Measurements from ENCODE around the gene ELOVL7. TPM values are rescaled to one million over a fixed set of nuclear protein-coding genes. Genes with fewer than 3 reads are reported as not detected.

The ELOVL7 gene
- total RNA-seq, 2 experiments from 2014 or later = not detected

- no peaks in the 10 kb centered on the region for H3K36me3 ChIP-seq (ENCODE audit: insufficient read depth, low read length)
- H3K27ac Mint-ChIP-seq = no peak overlapping the region
- no peak for ATAC-seq (ENCODE audit: poor library complexity)
- ChIA-PET CTCF (no interaction called here), POLR2A (no interaction called here)
- DNase-seq = no peak
- H3K27me3 ChIP-seq (ENCODE audit: control insufficient read depth in 1 of 2, insufficient read depth in 2 of 2, low read length in 2 of 2) = no peaks in the 10 kb centered on the region
- no peak overlapping the region for H3K27ac ChIP-seq (ENCODE audit: low read depth in 1 of 2, low read length in 2 of 2)
- H3K4me3 Mint-ChIP-seq = no peak overlapping the region
- H3K4me1 Mint-ChIP-seq (ENCODE audit: low read depth) = no peaks in the 10 kb centered on the region
- no peak for TF ChIP-seq CTCF (IDR thresholded peaks at IDR 0.05)
- no peak overlapping the region for H3K4me3 ChIP-seq (ENCODE audit: low read length)
- intact Hi-C loops (cut with DNase I, micrococcal nuclease) = no loop called here
- peaks cover 0 to 5% of the 10 kb centered on the region in 2 experiments for H3K9me3 ChIP-seq (ENCODE audit: control insufficient read depth in 1 of 2, insufficient read depth in 1 of 2, low read length in 2 of 2)
- H3K27me3 Mint-ChIP-seq = peaks cover 7% of the 10 kb centered on the region
- no peaks in the 10 kb centered on the region for H3K4me1 ChIP-seq (ENCODE audit: insufficient read depth, low read length)
- no peaks in the 10 kb centered on the region for H3K9me3 Mint-ChIP-seq
- no peaks in the 10 kb centered on the region for H3K36me3 Mint-ChIP-seq (ENCODE audit: low read depth)
Measured at GRCh38 chr5:60814498-60814897, 29.6 kb downstream of the ELOVL7 start.

DNA sequence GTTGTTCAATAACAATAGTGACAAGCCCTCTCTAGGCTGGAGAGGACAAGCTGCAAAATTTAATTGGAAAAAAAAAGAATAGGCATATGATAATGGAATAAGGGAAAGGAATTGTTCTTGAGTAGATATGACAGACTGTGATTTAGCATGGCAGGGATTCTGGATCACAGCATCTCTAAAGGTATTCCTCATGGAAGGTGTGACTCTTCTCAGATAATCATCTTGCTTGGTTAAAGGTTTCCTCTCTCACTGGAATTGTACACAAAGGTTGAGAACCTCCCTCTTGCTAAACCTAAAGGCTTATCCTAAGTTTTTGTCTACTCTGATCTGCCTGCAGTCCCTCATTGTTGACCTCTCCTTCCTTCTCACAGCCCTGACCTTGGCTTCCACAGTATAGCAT, 31.6 kb downstream of the ELOVL7 start:
- no peak overlapping the region for H3K27ac ChIP-seq (ENCODE audit: low read depth in 1 of 2, low read length in 2 of 2)
- CTCF ChIA-PET = no interaction called here
- H3K27me3 Mint-ChIP-seq = peaks cover 7% of the 10 kb centered on the region

GRCh38 chr5:60811105-60811504, 33.0 kb downstream of the ELOVL7 start:
- Histone ChIP-seq H3K27ac (ENCODE audit: low read depth in 1 of 2, low read length in 2 of 2) (no peak overlapping the region), H3K4me1 (ENCODE audit: insufficient read depth, low read length) (no peaks in the 10 kb centered on the region), H3K27me3 (ENCODE audit: control insufficient read depth in 1 of 2, insufficient read depth in 2 of 2, low read length in 2 of 2) (no peaks in the 10 kb centered on the region), H3K4me3 (ENCODE audit: low read length) (no peak overlapping the region), H3K9me3 (ENCODE audit: control insufficient read depth in 1 of 2, insufficient read depth in 1 of 2, low read length in 2 of 2) (peaks cover 0 to 3% of the 10 kb centered on the region in 2 experiments), H3K36me3 (ENCODE audit: insufficient read depth, low read length) (no peaks in the 10 kb centered on the region)
- TF ChIP-seq CTCF (IDR thresholded peaks at IDR 0.05) = no peak
- ChIA-PET POLR2A (no interaction called here), CTCF (no interaction called here)
- no peaks in the 10 kb centered on the region for H3K9me3 Mint-ChIP-seq
- H3K4me3 Mint-ChIP-seq = no peak overlapping the region
- intact Hi-C loops (cut with DNase I, micrococcal nuclease) = no loop called here
- no peaks in the 10 kb centered on the region for H3K36me3 Mint-ChIP-seq (ENCODE audit: low read depth)
- peaks cover 7% of the 10 kb centered on the region for H3K27me3 Mint-ChIP-seq
- ATAC-seq (ENCODE audit: poor library complexity) (no peak), DNase-seq (no peak)
- H3K4me1 Mint-ChIP-seq (ENCODE audit: low read depth) = no peaks in the 10 kb centered on the region
- no peak overlapping the region for H3K27ac Mint-ChIP-seq

More for the DNA sequence above, 31.6 kb downstream of the ELOVL7 start:
- no peaks in the 10 kb centered on the region for H3K4me1 Mint-ChIP-seq (ENCODE audit: low read depth)
- peaks cover 0 to 5% of the 10 kb centered on the region in 2 experiments for H3K9me3 ChIP-seq (ENCODE audit: control insufficient read depth in 1 of 2, insufficient read depth in 1 of 2, low read length in 2 of 2)
- no peak overlapping the region for H3K4me3 ChIP-seq (ENCODE audit: low read length)
- H3K4me1 ChIP-seq (ENCODE audit: insufficient read depth, low read length) = no peaks in the 10 kb centered on the region
- H3K9me3 Mint-ChIP-seq = no peaks in the 10 kb centered on the region
- no peaks in the 10 kb centered on the region for H3K36me3 ChIP-seq (ENCODE audit: insufficient read depth, low read length)
- no peaks in the 10 kb centered on the region for H3K36me3 Mint-ChIP-seq (ENCODE audit: low read depth)
- POLR2A ChIA-PET = no interaction called here
- no peak overlapping the region for H3K27ac Mint-ChIP-seq
- no peak for TF ChIP-seq CTCF (IDR thresholded peaks at IDR 0.05)
- H3K4me3 Mint-ChIP-seq = no peak overlapping the region
- DNase-seq (no peak), ATAC-seq (ENCODE audit: poor library complexity) (no peak)
- intact Hi-C loops (cut with DNase I, micrococcal nuclease) = no loop called here
- no peaks in the 10 kb centered on the region for H3K27me3 ChIP-seq (ENCODE audit: control insufficient read depth in 1 of 2, insufficient read depth in 2 of 2, low read length in 2 of 2)
